Motor neuron (in vitro differentiated cells): Measurements from ENCODE around the gene MCC. TPM values are rescaled to one million over a fixed set of nuclear protein-coding genes. Genes with fewer than 3 reads are reported as not detected.

Experiments
- ATAC-seq, 8 experiments: fragments of 200-7000 bp; cut with Tn5 transposase; replicated peaks in 6 of 8; 2 replicates each; pipeline ENCODE4 v1.8.0; 2021; ENCODE audit warnings: mild to moderate bottlenecking in 8 of 8, moderate library complexity in 8 of 8
- H3K27ac ChIP-seq, 2 donors: fragments of 250-450 bp; sonication (Bioruptor Pico); 2 replicates each; pipeline ENCODE4 v1.9.0; 2021; ENCODE audit warnings: antibody characterized with exemption in 2 of 2, mild to moderate bottlenecking in 2 of 2, moderate library complexity in 1 of 2
- H3K4me1 ChIP-seq, 2 donors: fragments of 250-450 bp; sonication (Bioruptor Pico); replicated peaks in 1 of 2; 2 replicates each; pipeline ENCODE4 v1.6.1; 2021; ENCODE audit warnings: antibody characterized with exemption in 2 of 2, mild to moderate bottlenecking in 2 of 2, moderate library complexity in 1 of 2
- H3K4me3 ChIP-seq, 5 donors: fragments of 250-450 bp; sonication (Bioruptor Pico); 2 replicates each; pipeline ENCODE4 v1.9.0; 2021; ENCODE audit warnings: antibody characterized with exemption in 5 of 5, mild to moderate bottlenecking in 5 of 5, moderate library complexity in 4 of 5
- WGBS, 10 experiments: fragments of 450-650 bp; shearing (Covaris generic); methylation state at CpG; one replicate each; pipeline ENCODE4 v1.0.0; 2022; 5-methylcytosine and 5-hydroxymethylcytosine counted together
- in situ Hi-C, 9 experiments: fragments of 400-800 bp; cut with MboI; loops; one replicate each; pipeline ENCODE4 v1.15.0; 2021; ENCODE audit warnings: low sequenced_read_pairs in 9 of 9, low pct_unique_long_range_greater_than_20kb in 2 of 9; ENCODE audit not compliant: unreplicated experiment in 9 of 9
- total RNA-seq, 8 experiments: library from RNA; unstranded; fragments of 300-600 nt; gene quantifications; 2 replicates each; pipeline versions ENCODE4 v1.2.3 to v1.2.4, GENCODE V29; 2022

MCC gene
- total RNA-seq, 8 experiments from 2014 or later: 6.7 to 66.0 (median 12.2) TPM

DNA sequence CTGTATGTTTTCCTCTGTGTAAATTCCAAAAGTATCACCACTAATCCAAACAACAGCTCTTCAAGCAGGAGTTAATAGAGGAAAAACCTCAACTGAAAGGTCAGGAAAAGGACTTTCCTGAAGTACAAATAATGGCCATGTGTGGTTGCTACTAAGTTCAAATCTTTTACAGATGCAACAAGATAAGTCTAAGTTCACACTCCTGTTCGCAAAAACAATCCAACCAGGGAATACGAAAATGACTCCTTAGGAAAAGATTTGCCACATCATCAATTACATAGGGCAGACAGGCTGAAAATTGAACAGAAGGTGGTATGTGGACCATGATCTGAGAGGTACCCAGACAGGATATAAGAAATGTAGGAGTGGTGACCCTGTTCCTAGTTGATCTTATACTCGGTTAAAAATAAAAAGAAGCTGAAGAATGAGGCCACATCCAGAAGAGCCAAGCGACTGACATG is 263.6 kb downstream of the MCC start:
- no peak overlapping the region for H3K4me3 ChIP-seq
- no peak for ATAC-seq
- peaks cover 3 to 4% of the 10 kb centered on the region in 2 donors for H3K4me1 ChIP-seq
- in situ Hi-C loops: no loop called here
- WGBS, 10 experiments: 85 to 100% (median 98%) methylated on average over 1 to 4 of the region's 4 CpGs; no CpG with 5 or more reads in 2 of the 10 experiments
- no peak overlapping the region for H3K27ac ChIP-seq

DNA sequence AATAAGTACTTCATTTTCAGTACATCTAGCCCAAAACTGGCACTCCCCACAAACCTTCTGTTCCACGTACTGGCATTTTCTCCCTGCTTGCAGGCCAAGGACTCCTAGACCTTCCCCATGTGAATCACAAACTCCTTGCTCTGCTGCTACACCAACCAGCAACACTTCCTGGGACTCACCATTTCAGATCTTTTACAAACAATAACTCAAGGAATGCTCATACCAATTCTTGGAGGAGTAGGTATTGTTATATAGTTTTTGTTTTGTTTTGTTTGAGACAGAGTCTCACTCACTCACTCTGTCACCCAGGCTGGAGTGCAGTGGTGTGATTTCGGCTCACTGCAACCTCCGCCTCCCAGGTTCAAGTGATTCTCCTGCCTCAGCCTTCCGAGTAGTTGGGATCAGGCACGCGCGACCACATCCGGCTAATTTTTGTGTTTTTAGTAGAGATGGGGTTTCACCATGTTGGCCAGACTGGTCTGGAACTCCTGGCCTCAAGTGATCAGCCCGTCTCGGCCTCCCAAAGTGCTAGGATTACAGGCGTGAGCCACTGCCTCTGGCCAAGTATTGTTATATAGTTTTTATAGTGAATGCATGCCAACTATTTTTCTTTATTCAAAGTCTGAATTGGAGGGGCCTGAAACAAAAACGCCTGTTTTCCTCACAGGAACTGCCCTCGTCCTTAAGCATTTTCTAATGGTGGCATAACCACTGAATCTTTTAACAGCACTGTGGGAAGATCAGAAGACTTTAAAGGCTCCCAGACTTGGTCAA is 264.2 kb downstream of the MCC start:
- in situ Hi-C loops: no loop called here
- ATAC-seq: no peak
- WGBS, 10 experiments: 81 to 100% (median 92%) methylated on average over 1 to 11 of the region's 13 CpGs; no CpG with 5 or more reads in 3 of the 10 experiments

DNA sequence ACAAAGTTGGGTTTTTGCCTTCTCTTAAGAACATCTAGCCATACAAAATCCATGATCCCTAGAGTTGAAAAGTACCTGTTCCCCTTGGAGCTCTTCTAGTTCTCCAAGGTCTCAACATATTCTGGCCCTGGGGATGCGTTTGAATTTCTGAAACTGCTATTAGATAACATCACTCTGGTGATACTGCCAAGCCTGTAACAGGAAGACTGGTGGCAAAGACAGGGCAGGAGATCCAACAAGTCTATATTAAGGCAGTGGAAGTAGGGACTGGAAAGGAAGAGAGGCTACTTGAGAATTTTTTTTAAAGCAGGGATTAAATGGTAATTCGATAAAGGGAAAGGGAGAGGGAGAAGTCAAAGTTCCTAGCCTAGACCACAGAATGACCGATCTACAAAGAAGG is 264.9 kb downstream of the MCC start:
- in situ Hi-C loops: no loop called here
- H3K4me3 ChIP-seq: no peak overlapping the region
- 83 to 100% (median 95%) methylated on average over 2 to 3 of the region's 3 CpGs; no CpG with 5 or more reads in 1 of the 10 experiments for WGBS, 10 experiments
- H3K4me1 ChIP-seq: peaks cover 13 to 15% of the 10 kb centered on the region in 2 donors
- no peak for ATAC-seq
- no peak overlapping the region for H3K27ac ChIP-seq

More for the DNA sequence above, 264.2 kb downstream of the MCC start:
- Histone ChIP-seq H3K4me1 (peaks cover 6 to 8% of the 10 kb centered on the region in 2 donors), H3K27ac (no peak overlapping the region), H3K4me3 (no peak overlapping the region)

DNA sequence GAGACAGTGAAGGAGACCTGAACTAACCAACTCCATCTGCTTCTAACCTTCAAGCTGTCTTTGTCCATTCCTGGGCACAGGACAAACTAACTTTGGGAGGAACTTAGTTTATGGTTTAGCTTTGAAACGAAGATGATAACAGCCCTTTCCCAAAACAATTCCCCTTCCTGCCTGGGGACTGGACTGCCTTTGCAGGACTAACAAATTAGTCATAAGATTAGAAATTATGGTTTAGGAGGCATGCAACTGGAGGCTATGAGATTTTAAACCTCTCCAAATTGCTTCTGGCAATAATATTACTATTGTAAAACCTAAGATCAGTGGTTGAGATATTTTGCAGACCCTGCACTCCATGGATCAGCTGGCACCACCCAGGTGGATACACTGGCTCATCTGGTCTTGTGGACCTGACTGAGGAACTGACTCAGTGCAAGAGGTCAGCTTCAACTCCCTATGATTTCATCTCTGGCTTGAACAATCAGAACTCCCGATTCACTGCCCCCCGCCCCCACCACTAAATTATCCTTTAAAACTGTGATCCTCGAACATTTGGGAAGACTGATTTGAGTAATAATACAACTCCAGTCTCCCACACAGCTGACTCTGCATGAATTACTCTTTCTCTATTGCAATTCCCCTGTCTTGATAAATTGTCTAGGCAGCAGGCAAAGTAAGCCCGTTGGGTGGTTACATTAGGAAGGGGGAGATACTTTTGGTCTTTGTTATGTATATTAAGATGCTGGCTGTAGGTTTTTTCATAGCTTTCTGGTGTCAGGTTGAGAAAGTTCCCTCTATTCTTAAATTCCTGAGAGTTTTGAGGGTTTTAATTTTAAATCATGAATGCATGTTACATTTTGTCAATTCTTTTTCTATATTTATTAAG is 266.7 kb downstream of the MCC start:
- H3K4me3 ChIP-seq: no peak overlapping the region
- peaks cover 25 to 28% of the 10 kb centered on the region in 2 donors for H3K4me1 ChIP-seq
- H3K27ac ChIP-seq: no peak overlapping the region
- 42 to 86% (median 50%) methylated on average over 1 to 5 of the region's 5 CpGs; no CpG with 5 or more reads in 3 of the 10 experiments for WGBS, 10 experiments
- in situ Hi-C loops: no loop called here
- ATAC-seq: peak in 4 of 8 experiments; percentile 23 to 69 (median 41)

DNA sequence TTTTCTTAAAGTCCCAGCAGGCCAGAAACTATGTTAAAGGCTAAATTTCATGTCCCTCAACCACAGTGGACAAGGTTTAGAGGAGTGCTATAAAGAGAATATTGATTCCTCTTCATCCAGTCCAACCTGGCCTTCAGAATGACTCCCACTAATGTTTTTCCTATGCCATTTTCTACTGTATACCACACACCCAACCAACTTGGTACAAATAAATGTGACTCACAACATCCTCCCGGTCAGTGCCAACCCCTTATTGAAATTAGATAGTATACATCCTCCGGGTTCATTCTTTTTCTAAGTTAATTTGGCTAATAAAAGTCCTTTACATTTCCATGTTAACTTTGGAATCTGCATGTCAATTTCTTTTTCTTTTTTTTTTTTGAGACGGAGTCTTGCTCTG is 268.6 kb downstream of the MCC start:
- H3K27ac ChIP-seq: no peak overlapping the region
- ATAC-seq: no peak
- in situ Hi-C loops: no loop called here
- H3K4me3 ChIP-seq: no peak overlapping the region
- 58 to 100% (median 100%) methylated on average over 1 to 2 of the region's 3 CpGs; no CpG with 5 or more reads in 5 of the 10 experiments for WGBS, 10 experiments
- peaks cover 25 to 28% of the 10 kb centered on the region in 2 donors for H3K4me1 ChIP-seq

DNA sequence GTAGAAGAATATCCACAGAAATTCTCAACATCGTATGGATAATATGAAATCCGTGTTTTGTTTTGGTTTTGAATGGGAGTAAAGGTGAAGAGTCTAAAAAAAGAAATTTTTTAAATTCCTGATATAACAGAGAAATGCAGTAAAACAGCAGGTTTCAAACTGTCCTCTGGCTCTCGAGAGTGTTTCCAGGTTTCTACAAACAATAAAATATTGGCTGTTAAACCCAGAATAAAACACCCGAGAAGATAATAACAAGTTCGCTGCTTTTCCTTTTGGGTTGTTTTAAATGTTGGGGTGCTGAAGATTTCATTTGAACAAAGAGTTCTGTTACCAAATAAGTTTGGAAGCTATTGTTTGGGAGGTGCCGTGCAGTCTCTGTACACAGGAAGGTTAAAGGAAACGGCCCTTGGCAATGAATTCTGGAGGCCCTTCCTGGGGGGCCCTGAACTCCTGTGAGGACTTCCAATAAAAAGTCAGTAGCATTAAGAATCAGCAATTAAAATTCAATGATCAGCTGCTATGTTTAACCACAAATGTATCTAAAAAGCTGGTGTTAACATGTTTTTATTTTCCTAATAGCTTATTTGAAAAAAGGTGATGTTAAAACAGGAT is 269.2 kb downstream of the MCC start:
- in situ Hi-C loops: no loop called here
- no peak overlapping the region for H3K4me3 ChIP-seq
- no peak for ATAC-seq
- peak overlapping the region in 1 of 2 donors; percentile 52 for H3K27ac ChIP-seq
- peaks cover 27 to 35% of the 10 kb centered on the region in 2 donors for H3K4me1 ChIP-seq
- WGBS, 10 experiments: 25 to 86% (median 73%) methylated on average over 2 to 7 of the region's 7 CpGs

DNA sequence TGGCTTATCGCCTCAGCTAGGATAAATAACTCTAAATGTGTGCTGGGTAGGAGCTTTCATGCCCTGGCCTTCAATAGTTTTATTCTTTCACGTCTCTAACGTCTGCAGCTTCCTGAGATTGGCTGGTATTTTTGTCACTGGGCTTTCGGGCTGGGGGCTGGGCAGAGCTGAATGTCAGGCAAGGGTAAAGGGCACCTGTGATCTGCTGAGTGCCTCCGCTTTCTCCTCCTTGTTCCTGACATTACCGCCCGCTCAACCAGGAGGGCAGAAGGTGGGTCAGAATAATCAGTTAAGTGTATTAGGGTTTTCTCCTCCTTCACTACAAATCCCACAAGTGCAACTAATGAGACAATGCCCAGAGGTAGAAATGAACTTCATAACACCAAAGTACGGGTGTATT is 270.1 kb downstream of the MCC start:
- WGBS, 10 experiments: 18 to 71% (median 42%) methylated on average over 2 to 7 of the region's 8 CpGs; no CpG with 5 or more reads in 1 of the 10 experiments
- ATAC-seq: peak in 4 of 8 experiments; percentile 17 to 26 (median 22)
- peaks cover 35 to 43% of the 10 kb centered on the region in 2 donors for H3K4me1 ChIP-seq
- in situ Hi-C loops: no loop called here
- H3K27ac ChIP-seq: peak overlapping the region in 1 of 2 donors; percentile 52
- no peak overlapping the region for H3K4me3 ChIP-seq

DNA sequence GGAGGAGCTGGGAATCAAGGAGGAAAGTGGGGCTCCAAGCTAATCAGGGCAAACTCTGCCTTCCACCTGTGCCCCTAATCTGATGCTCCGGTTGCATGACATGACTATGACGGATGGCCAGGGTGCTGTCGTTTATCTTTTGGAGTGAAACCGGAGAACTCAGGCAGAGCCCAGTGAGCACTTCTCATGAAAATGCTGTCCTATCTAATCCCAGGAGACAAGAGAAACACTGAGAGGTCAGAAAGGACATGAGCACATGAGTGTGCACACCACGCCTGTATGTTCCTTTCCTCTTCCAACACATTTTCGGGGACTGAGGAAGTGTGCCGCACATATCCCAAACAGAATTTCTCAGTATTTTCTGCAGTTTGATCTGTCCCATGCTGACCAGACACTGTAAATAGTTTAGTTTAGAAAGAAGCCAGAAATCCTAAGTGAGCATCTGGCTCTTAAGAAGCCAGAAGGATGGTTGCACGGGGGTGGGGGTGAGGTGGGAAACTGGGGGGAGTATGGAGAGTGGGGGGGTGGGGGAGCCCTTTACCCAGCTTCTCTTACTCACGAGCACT is 270.6 kb downstream of the MCC start:
- H3K4me1 ChIP-seq: peaks cover 37 to 48% of the 10 kb centered on the region in 2 donors
- in situ Hi-C loops: no loop called here
- peak overlapping the region in 1 of 2 donors; percentile 52 for H3K27ac ChIP-seq
- no peak overlapping the region for H3K4me3 ChIP-seq
- WGBS, 10 experiments: 0 to 85% (median 58%) methylated on average over 1 to 6 of the region's 9 CpGs; no CpG with 5 or more reads in 6 of the 10 experiments
- ATAC-seq: peak in 3 of 8 experiments; percentile 27 to 61 (median 60)

DNA sequence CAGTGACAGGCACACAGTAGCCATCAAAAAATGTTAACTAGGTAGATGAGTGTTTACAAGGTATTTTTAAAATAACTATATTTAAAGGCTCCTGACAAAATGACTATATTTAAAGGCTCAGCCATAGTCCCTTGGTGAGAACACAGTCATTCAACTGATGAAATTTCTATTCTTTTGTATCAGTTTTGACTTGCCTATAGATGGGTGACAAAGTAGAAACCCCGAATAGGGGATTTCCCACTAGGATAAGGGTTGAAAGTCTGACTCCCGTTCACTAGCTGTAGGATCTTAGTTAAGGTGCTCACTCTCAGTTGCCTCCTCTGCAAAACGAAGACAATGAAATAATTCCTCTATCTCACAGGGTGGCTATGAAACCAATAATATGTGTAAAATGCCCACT is 271.7 kb downstream of the MCC start:
- H3K27ac ChIP-seq: no peak overlapping the region
- peaks cover 39 to 59% of the 10 kb centered on the region in 2 donors for H3K4me1 ChIP-seq
- 80 to 100% (median 96%) methylated on average over 1 to 3 of the region's 3 CpGs; no CpG with 5 or more reads in 3 of the 10 experiments for WGBS, 10 experiments
- ATAC-seq: no peak
- no peak overlapping the region for H3K4me3 ChIP-seq
- in situ Hi-C loops: no loop called here

DNA sequence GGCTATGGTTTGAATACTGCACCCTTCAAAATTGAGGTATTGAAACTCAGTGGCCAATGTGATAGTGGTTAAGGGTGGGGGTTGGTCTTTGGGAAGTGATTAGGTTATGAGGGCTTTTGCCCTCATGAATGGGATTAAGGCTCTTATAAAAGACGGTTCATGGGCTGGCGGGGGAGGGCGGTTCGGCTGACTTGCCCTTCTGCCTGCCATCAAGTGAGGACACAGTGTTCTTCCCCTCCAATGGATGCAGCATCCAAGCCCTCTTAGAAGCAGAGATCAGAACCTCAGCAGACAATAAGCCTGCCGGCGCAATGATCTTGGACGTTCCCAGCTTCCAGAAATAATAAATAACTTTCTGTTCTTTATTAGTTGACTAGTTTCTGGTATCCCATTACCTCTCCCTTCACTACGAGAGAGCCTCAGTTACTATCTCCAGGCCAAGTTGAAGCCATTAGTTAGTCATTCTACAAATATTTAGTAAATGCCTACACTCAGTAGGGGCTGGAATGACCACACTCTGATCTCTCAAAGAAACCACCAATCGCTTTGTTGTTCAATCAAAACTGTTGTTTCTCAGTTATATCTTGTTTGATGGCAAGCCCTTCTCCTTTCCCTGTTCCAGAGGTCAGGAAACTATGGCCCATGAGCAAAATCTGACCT is 272.7 kb downstream of the MCC start:
- no peak for ATAC-seq
- H3K27ac ChIP-seq: no peak overlapping the region
- no peak overlapping the region for H3K4me3 ChIP-seq
- H3K4me1 ChIP-seq: peaks cover 39 to 59% of the 10 kb centered on the region in 2 donors
- 60 to 99% (median 94%) methylated on average over 2 to 9 of the region's 9 CpGs; no CpG with 5 or more reads in 1 of the 10 experiments for WGBS, 10 experiments
- in situ Hi-C loops: no loop called here

DNA sequence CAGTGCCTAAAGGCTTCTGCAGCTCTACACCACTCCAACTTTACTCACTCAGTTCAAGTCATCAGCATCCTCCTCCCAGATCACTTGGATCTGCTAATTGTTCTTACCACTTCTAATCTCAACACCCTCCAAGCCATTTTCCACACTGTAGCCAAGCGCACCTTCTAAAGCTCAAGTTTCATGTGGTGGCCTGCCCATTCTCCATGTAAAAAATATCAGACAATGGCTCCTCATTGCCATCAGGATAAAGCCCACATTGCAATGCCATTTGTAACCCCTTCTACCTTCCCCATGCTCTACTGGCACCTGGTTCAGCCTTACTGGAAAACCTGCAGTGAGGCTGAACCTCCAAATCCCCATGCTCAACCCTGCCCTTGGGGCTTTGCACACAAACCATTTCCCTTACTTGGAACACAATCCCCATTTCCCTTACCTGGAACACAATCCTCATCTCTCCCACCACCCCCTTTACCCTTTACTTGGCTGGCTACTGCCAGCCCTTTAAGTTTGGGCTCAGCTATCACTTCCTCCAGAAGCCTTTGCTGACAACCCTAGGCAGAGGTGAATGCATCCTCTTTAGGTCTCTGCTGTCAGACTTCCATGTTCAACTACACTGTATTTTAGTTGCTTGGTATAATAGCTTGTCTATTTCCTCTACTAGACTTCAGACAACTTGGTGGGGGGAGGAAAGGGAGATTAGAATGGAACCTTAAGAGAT is 273.5 kb downstream of the MCC start:
- in situ Hi-C loops: no loop called here
- no peak overlapping the region for H3K27ac ChIP-seq

More for the DNA sequence above, 273.5 kb downstream of the MCC start:
- ATAC-seq: no peak
- 100% methylated on average over 1 of the region's 1 CpG; no CpG with 5 or more reads in 3 of the 10 experiments for WGBS, 10 experiments
- no peak overlapping the region for H3K4me3 ChIP-seq
- H3K4me1 ChIP-seq: peaks cover 39 to 59% of the 10 kb centered on the region in 2 donors
